ENCODE results near the gene ZFYVE28.

DNA sequence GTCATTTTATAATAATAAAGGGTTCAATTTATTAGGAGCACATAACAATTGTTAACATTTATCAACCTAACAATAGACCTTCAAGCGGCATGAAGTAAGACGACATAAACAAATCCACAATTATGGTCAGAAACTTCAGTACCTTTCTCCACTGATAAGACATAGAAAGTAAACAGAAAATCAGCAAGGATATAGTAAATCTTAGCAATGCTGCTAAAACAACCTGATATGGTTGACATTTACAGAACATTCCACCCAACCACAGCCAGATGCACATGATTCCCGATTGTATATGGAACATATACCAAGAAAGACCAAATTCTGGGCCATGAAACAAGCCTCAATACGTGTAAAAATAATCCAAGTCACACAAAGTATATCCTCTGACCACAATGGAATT, 71.3 kb downstream of the ZFYVE28 start:
- TF ChIP-seq EZH2 (IDR thresholded peaks at IDR 0.05; ENCODE audit: insufficient read depth, poor library complexity, severe bottlenecking) (no peak), EZH2phosphoT487 (IDR thresholded peaks at IDR 0.05; ENCODE audit: insufficient read depth, low read depth) (no peak)
